Measurements from ENCODE around the gene LGMN. TPM values are rescaled to one million over a fixed set of nuclear protein-coding genes. Genes with fewer than 3 reads are reported as not detected.

Gene LGMN
- total RNA-seq, 1 experiment from 2014 or later, result 20.0 TPM

GRCh38 chr14:92686900-92687427 is 61.5 kb downstream of the LGMN start:
- Mint-ChIP-seq H3K9me3 (ENCODE audit: unreplicated experiment) (no peaks in the 10 kb centered on the region), H3K4me3 (ENCODE audit: unreplicated experiment) (no peak overlapping the region), H3K27ac (ENCODE audit: low read depth, unreplicated experiment) (no peak overlapping the region), H3K4me1 (ENCODE audit: insufficient read depth, unreplicated experiment) (no peaks in the 10 kb centered on the region), H3K27me3 (ENCODE audit: insufficient read depth, unreplicated experiment) (no peaks in the 10 kb centered on the region), H3K36me3 (ENCODE audit: insufficient read depth, unreplicated experiment) (no peaks in the 10 kb centered on the region)
- BruUV-seq (replicated peaks), result no TSS peak
- CTCF ChIA-PET, result interaction anchor here (0.5 to 2.2 kb wide), 28 partner anchors 10 to 676 kb away, joined by 3 to 23 read pairs (median 3); no protein-coding TSS in a partner anchor
- TF ChIP-seq CTCF (IDR thresholded peaks at IDR 0.05; ENCODE audit: unreplicated experiment), result peak; percentile 91
- intact Hi-C loops (cut with micrococcal nuclease), result no loop called here
- POLR2A ChIA-PET, result interaction anchor here (0.6 kb wide), 1 partner anchor 14 kb away, joined by 3 read pairs; no protein-coding TSS in a partner anchor
- DNase-seq (ENCODE audit: unreplicated experiment), result peak; percentile 48

GRCh38 chr14:92686411-92686899 is 62.0 kb downstream of the LGMN start:
- Mint-ChIP-seq H3K36me3 (ENCODE audit: insufficient read depth, unreplicated experiment) (no peaks in the 10 kb centered on the region), H3K4me1 (ENCODE audit: insufficient read depth, unreplicated experiment) (no peaks in the 10 kb centered on the region), H3K9me3 (ENCODE audit: unreplicated experiment) (no peaks in the 10 kb centered on the region), H3K27me3 (ENCODE audit: insufficient read depth, unreplicated experiment) (no peaks in the 10 kb centered on the region), H3K4me3 (ENCODE audit: unreplicated experiment) (no peak overlapping the region), H3K27ac (ENCODE audit: low read depth, unreplicated experiment) (no peak overlapping the region)
- BruUV-seq (replicated peaks), result no TSS peak
- no peak for TF ChIP-seq CTCF (IDR thresholded peaks at IDR 0.05; ENCODE audit: unreplicated experiment)
- CTCF ChIA-PET, result interaction anchor here (0.5 to 2.2 kb wide), 26 partner anchors 9 to 676 kb away, joined by 3 to 23 read pairs (median 3); no protein-coding TSS in a partner anchor
- DNase-seq (ENCODE audit: unreplicated experiment), result no peak
- intact Hi-C loops (cut with micrococcal nuclease), result no loop called here
- POLR2A ChIA-PET, result interaction anchor here (0.6 kb wide), 1 partner anchor 14 kb away, joined by 3 read pairs; no protein-coding TSS in a partner anchor

GRCh38 chr14:92685784-92686355 is 62.6 kb downstream of the LGMN start:
- Mint-ChIP-seq H3K27ac (ENCODE audit: low read depth, unreplicated experiment) (no peak overlapping the region), H3K4me3 (ENCODE audit: unreplicated experiment) (no peak overlapping the region), H3K27me3 (ENCODE audit: insufficient read depth, unreplicated experiment) (no peaks in the 10 kb centered on the region), H3K4me1 (ENCODE audit: insufficient read depth, unreplicated experiment) (no peaks in the 10 kb centered on the region), H3K9me3 (ENCODE audit: unreplicated experiment) (no peaks in the 10 kb centered on the region), H3K36me3 (ENCODE audit: insufficient read depth, unreplicated experiment) (no peaks in the 10 kb centered on the region)
- TF ChIP-seq CTCF (IDR thresholded peaks at IDR 0.05; ENCODE audit: unreplicated experiment), result no peak
- ChIA-PET CTCF (interaction anchor here (0.6 to 2.2 kb wide), 12 partner anchors 9 to 551 kb away, joined by 3 to 23 read pairs (median 4); no protein-coding TSS in a partner anchor), POLR2A (no interaction called here)
- BruUV-seq (replicated peaks), result no TSS peak
- intact Hi-C loops (cut with micrococcal nuclease), result no loop called here
- DNase-seq (ENCODE audit: unreplicated experiment), result no peak

GRCh38 chr14:92684801-92685560 is 63.4 kb downstream of the LGMN start:
- H3K4me1 Mint-ChIP-seq (ENCODE audit: insufficient read depth, unreplicated experiment), result no peaks in the 10 kb centered on the region
- no peaks in the 10 kb centered on the region for H3K9me3 Mint-ChIP-seq (ENCODE audit: unreplicated experiment)
- CTCF ChIA-PET, result interaction anchor here (0.6 to 2.2 kb wide), 4 partner anchors 86 to 550 kb away, joined by 3 to 23 read pairs (median 7); no protein-coding TSS in a partner anchor

More at GRCh38 chr14:92684801-92685560, 63.4 kb downstream of the LGMN start:
- no TSS peak for BruUV-seq (replicated peaks)
- Mint-ChIP-seq H3K36me3 (ENCODE audit: insufficient read depth, unreplicated experiment) (no peaks in the 10 kb centered on the region), H3K4me3 (ENCODE audit: unreplicated experiment) (no peak overlapping the region), H3K27me3 (ENCODE audit: insufficient read depth, unreplicated experiment) (no peaks in the 10 kb centered on the region), H3K27ac (ENCODE audit: low read depth, unreplicated experiment) (no peak overlapping the region)
- TF ChIP-seq CTCF (IDR thresholded peaks at IDR 0.05; ENCODE audit: unreplicated experiment), result no peak
- POLR2A ChIA-PET, result no interaction called here
- DNase-seq (ENCODE audit: unreplicated experiment), result no peak
- intact Hi-C loops (cut with micrococcal nuclease), result loop anchor here (5.0 kb wide), 1 partner anchor 228 kb away; no protein-coding TSS in a partner anchor
